PC-3 (cell line): Measurements from ENCODE around the gene SCAMP4.

Source experiments
- CTCF ChIP-seq: fragments of 300-600 bp; sonication (generic); conservative IDR thresholded peaks from 2 replicates; pipeline ENCODE4 v1.5.1; 2017; ENCODE audit warnings: antibody characterized with exemption, low read depth, mild to moderate bottlenecking, low read length
- EZH2 ChIP-seq: fragments of 300-600 bp; sonication (generic); IDR thresholded peaks from one replicate; pipeline ENCODE4 v1.6.1; 2017; ENCODE audit warnings: antibody characterized with exemption, mild to moderate bottlenecking, low read length; ENCODE audit not compliant: unreplicated experiment
- EZH2phosphoT487 ChIP-seq: fragments of 300-600 bp; sonication (generic); IDR thresholded peaks from 2 replicates; pipeline ENCODE4 v1.6.1; 2018; ENCODE audit warnings: mild to moderate bottlenecking, antibody characterized with exemption, low read length, borderline replicate concordance

- TF ChIP-seq CTCF (no peak), EZH2 (no peak), EZH2phosphoT487 (no peak)
Measured at GRCh38 chr19:1857648-1858326, 47.4 kb upstream of the SCAMP4 start.
